Smooth muscle cell (in vitro differentiated cells): ENCODE measurements around the gene MIX23. TPM values are rescaled to one million over a fixed set of nuclear protein-coding genes. Genes with fewer than 3 reads are reported as not detected.
A peak's percentile ranks its signal among the peaks of the same experiment; 100 is the strongest.

Source experiments
- DNase-seq: peaks from one replicate; lab custom pipeline; 2025; ENCODE audit not compliant: unreplicated experiment; lab: John Stamatoyannopoulos, UW
- H2AFZ ChIP-seq: fragments of 200-600 bp; sonication (generic); 2 replicates; pipeline ENCODE4 v1.6.0; 2016; ENCODE audit warnings: antibody characterized with exemption, low read depth, mild to moderate bottlenecking
- H3F3A ChIP-seq: fragments of 200-600 bp; sonication (generic); 2 replicates; pipeline ENCODE4 v1.6.0; 2017; ENCODE audit warnings: antibody characterized with exemption, low read depth
- H3K27ac ChIP-seq: fragments of 200-600 bp; sonication (generic); 2 replicates; pipeline ENCODE4 v1.5.1; 2016; ENCODE audit warnings: low read depth, mild to moderate bottlenecking
- H3K27me3 ChIP-seq: fragments of 200-600 bp; sonication (generic); 2 replicates; pipeline ENCODE4 v1.6.1; 2016; ENCODE audit warnings: low read depth, mild to moderate bottlenecking
- H3K36me3 ChIP-seq: fragments of 200-600 bp; sonication (generic); 2 replicates; pipeline ENCODE4 v1.5.1; 2016; ENCODE audit warnings: low read depth
- H3K4me1 ChIP-seq: fragments of 200-600 bp; sonication (generic); 2 replicates; pipeline ENCODE4 v1.5.1; 2016; ENCODE audit warnings: low read depth
- H3K4me2 ChIP-seq: fragments of 200-600 bp; sonication (generic); 2 replicates; pipeline ENCODE4 v1.6.0; 2016; ENCODE audit warnings: mild to moderate bottlenecking
- H3K4me3 ChIP-seq: fragments of 200-600 bp; sonication (generic); 2 replicates; pipeline ENCODE4 v1.5.1; 2016; ENCODE audit warnings: mild to moderate bottlenecking
- H3K79me2 ChIP-seq: fragments of 200-600 bp; sonication (generic); 2 replicates; pipeline ENCODE4 v1.6.0; 2016; ENCODE audit warnings: low read depth, mild to moderate bottlenecking
- H3K9ac ChIP-seq: fragments of 200-600 bp; sonication (generic); 2 replicates; pipeline ENCODE4 v1.6.0; 2016; ENCODE audit warnings: low read depth
- H3K9me3 ChIP-seq: fragments of 200-600 bp; sonication (generic); replicated peaks from 2 replicates; pipeline ENCODE4 v1.5.1; 2016; ENCODE audit warnings: low read depth
- H4K20me1 ChIP-seq: fragments of 200-600 bp; sonication (generic); 2 replicates; pipeline ENCODE4 v1.6.0; 2016; ENCODE audit warnings: low read depth
- WGBS: methylation state at CpG from one replicate; pipeline ENCODE4 v1.1.7; 2016; ENCODE audit warnings: low lambda C conversion rate; 5-methylcytosine and 5-hydroxymethylcytosine counted together
- polyA plus RNA-seq: library from polyadenylated mRNA; unstranded; fragments of >200 nt; fragmentation: Nextera tagmentation; extraction: Ambion mirVana; gene quantifications from 2 replicates; pipeline ENCODE4 v1.2.1, GENCODE V29; 2016
- total RNA-seq: library from RNA; depleted of rRNA; stranded (reverse); fragments of >200 nt; gene quantifications from 2 replicates; pipeline ENCODE4 v1.2.3, GENCODE V29; 2014
- TF ChIP-seq, protein P1 (sequence below): fragments of 200-600 bp; sonication (generic); IDR thresholded peaks from 2 replicates; pipeline ENCODE4 v1.5.1; 2017; ENCODE audit warnings: borderline replicate concordance, mild to moderate bottlenecking, antibody characterized with exemption; ENCODE audit not compliant: insufficient read depth, poor library complexity, severe bottlenecking

MIX23 gene
- total RNA-seq (48.8 and 62.2 TPM in 2 replicates), polyA plus RNA-seq (43.4 and 54.8 TPM in 2 replicates)

DNA sequence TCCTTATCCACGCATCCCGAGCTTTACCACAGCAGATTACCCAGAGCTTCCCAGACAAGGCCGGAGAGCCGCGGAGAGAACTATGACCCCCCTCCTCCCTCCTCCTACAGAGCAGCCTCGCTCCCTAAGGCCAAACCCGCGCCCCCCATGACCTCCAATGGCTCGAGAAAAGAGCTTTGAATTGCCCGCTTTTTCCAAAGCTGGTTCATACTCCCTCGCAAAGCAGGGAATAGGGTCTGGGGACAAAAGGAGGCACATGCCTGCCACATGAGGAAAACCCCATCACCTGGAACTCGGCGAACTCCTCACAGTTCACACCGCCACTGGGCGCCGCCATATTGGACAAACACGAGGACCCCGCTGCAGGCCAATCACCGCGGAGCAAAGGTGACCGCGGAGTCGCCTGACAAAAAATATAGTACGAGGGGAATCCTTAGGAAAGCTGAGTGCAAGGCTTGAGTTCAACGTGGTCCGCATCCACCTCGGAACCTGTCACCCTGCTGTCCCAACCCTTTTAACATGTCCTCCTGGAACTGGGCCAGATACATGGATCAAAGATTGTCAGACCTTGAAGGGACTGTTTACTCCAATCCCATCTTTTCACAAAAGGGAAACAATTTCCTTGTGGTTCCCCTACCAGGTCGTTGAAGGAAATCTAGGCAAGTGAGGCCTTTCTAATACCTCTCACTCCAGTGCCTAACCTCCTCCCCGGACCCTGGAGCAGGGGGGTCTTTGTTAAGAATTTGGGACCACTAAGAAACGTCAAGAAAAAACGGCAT lies at the start of gene MIX23:
MIX23 (minus strand) TSS at position 344 of the 779 bp plus-strand sequence; CDS start at position 337, 7 bp downstream.
- H3K27ac ChIP-seq = peak within 1 kb of the TSS; percentile 71
- no peaks in the 10 kb centered on the region for H3K27me3 ChIP-seq
- peak within 1 kb of the TSS; percentile 91 for H3K4me3 ChIP-seq
- peak; percentile 33 for DNase-seq
- H2AFZ ChIP-seq = peak within 1 kb of the TSS; percentile 97
- TF ChIP-seq, protein P1, sequence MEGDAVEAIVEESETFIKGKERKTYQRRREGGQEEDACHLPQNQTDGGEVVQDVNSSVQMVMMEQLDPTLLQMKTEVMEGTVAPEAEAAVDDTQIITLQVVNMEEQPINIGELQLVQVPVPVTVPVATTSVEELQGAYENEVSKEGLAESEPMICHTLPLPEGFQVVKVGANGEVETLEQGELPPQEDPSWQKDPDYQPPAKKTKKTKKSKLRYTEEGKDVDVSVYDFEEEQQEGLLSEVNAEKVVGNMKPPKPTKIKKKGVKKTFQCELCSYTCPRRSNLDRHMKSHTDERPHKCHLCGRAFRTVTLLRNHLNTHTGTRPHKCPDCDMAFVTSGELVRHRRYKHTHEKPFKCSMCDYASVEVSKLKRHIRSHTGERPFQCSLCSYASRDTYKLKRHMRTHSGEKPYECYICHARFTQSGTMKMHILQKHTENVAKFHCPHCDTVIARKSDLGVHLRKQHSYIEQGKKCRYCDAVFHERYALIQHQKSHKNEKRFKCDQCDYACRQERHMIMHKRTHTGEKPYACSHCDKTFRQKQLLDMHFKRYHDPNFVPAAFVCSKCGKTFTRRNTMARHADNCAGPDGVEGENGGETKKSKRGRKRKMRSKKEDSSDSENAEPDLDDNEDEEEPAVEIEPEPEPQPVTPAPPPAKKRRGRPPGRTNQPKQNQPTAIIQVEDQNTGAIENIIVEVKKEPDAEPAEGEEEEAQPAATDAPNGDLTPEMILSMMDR = no peak
- H3K36me3 ChIP-seq = no peaks in the 10 kb centered on the region
- H3F3A ChIP-seq = no peaks in the 10 kb centered on the region
- peaks cover 20% of the 10 kb centered on the region for H3K4me1 ChIP-seq
- WGBS = 2% methylated on average over 31 of the region's 31 CpGs
- H4K20me1 ChIP-seq = peaks cover 28% of the 10 kb centered on the region
- H3K9me3 ChIP-seq = no peaks in the 10 kb centered on the region
- H3K79me2 ChIP-seq = peaks cover 59% of the 10 kb centered on the region
- H3K4me2 ChIP-seq = peak within 1 kb of the TSS; percentile 89
- peak within 1 kb of the TSS; percentile 80 for H3K9ac ChIP-seq

DNA sequence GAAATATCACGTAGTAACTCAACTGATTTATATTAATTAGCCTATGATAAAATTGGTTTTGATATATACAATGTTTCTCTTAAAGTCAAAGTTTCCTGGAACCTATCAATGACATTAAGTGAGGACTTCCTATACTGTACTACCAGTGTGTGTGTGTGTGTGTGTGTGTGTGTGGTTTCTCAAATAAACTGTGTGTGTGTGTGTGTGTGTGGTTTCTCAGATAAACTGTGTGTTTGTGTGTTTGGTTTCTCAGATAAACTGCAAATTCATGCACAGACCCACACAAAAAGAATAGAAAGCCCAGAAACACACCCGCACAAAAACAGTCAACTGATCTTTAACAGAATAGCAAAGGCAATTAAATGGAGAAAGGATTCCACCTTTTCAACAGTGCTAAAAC lies 47.3 kb upstream of the MIX23 start:
- Histone ChIP-seq H3K27me3 (no peaks in the 10 kb centered on the region), H3K9me3 (no peaks in the 10 kb centered on the region), H3K36me3 (peaks cover 10% of the 10 kb centered on the region), H4K20me1 (no peaks in the 10 kb centered on the region), H3K79me2 (no peaks in the 10 kb centered on the region), H3K9ac (no peak overlapping the region), H3K4me3 (no peak overlapping the region), H3F3A (no peaks in the 10 kb centered on the region), H3K27ac (no peak overlapping the region), H3K4me2 (no peak overlapping the region), H3K4me1 (no peaks in the 10 kb centered on the region), H2AFZ (no peak overlapping the region)
- no peak for DNase-seq
- 93% methylated on average over 2 of the region's 2 CpGs for WGBS
- TF ChIP-seq, protein P1 = no peak

DNA sequence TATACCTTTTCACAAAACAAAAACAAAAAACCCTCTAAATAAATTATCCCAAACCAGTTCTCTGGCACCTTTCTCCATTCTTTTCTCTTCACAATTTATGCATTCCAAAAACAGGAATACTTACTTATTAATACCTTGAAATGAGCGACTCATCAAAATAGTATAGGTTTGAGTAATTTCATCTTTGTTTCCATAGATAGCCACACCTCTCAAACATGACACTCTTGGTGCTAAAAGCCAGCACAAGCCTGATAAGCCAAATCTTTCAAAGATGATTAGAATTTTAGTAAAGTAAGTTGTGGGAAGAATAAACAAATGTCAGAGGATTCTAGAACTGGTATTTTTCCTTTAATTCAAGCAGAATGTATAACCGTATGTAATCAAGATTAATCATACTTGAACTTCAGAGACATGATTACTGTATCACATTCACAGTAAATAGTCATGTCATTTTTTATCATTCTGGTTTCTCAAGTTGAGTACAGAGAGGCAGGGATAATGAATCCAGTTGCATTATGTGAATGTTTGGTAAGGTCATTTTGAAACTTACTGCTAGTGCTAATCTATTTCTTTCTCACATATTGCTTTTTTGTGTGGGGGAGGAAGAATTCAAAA lies 44.9 kb upstream of the MIX23 start:
- no peak overlapping the region for H3K4me3 ChIP-seq
- TF ChIP-seq, protein P1 = no peak
- no peaks in the 10 kb centered on the region for H3K9me3 ChIP-seq
- H3K27me3 ChIP-seq = no peaks in the 10 kb centered on the region
- H3F3A ChIP-seq = peaks cover 6% of the 10 kb centered on the region
- H2AFZ ChIP-seq = no peak overlapping the region
- no peaks in the 10 kb centered on the region for H4K20me1 ChIP-seq
- WGBS = 95% methylated on average over 2 of the region's 2 CpGs
- no peak for DNase-seq
- no peak overlapping the region for H3K4me2 ChIP-seq
- H3K79me2 ChIP-seq = no peaks in the 10 kb centered on the region
- H3K9ac ChIP-seq = no peak overlapping the region
- no peaks in the 10 kb centered on the region for H3K4me1 ChIP-seq
- peak overlapping the region; percentile 7 for H3K27ac ChIP-seq
- peaks cover 10% of the 10 kb centered on the region for H3K36me3 ChIP-seq
